Uterus (tissue), 2 donors: Measurements from ENCODE around the gene GLYATL1.

Source experiments
- POLR2A ChIP-seq, 2 donors: fragments of 450-650 bp; IDR thresholded peaks; one replicate each; pipeline ENCODE4 v1.6.1; 2016; ENCODE audit warnings: antibody characterized with exemption in 2 of 2, mild to moderate bottlenecking in 1 of 2, moderate library complexity in 1 of 2
- TF ChIP-seq, protein P1 (sequence below), 4 experiments: fragments of 200-600 bp in 2 of 4; fragments of 450-650 bp in 2 of 4; sonication (generic) in 2 of 4; IDR thresholded peaks; one replicate each; pipeline ENCODE4 v1.5.1; 2016 to 2019; ENCODE audit warnings: antibody characterized with exemption in 4 of 4, mild to moderate bottlenecking in 2 of 4, moderate library complexity in 1 of 4

DNA sequence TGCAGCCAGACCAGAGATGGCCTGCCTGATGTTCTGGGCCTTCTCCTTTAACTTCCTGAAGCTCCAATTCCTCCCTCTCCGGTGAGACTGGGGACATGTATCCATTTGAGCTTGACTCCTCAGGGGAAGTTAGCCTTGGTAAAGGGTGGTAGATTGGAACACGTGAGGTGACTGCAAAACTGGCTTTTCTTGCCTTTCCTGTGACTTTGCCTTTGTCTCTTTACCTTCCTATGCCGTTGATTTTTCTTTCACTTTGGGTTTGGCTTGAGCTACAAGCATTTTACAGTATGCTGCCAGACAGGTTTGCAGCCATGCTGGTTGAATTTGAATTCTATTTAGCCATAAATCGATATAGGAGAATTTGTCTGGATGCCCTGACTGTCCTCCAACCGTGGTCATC lies 16.8 kb upstream of the GLYATL1 start:
- TF ChIP-seq, protein P1, sequence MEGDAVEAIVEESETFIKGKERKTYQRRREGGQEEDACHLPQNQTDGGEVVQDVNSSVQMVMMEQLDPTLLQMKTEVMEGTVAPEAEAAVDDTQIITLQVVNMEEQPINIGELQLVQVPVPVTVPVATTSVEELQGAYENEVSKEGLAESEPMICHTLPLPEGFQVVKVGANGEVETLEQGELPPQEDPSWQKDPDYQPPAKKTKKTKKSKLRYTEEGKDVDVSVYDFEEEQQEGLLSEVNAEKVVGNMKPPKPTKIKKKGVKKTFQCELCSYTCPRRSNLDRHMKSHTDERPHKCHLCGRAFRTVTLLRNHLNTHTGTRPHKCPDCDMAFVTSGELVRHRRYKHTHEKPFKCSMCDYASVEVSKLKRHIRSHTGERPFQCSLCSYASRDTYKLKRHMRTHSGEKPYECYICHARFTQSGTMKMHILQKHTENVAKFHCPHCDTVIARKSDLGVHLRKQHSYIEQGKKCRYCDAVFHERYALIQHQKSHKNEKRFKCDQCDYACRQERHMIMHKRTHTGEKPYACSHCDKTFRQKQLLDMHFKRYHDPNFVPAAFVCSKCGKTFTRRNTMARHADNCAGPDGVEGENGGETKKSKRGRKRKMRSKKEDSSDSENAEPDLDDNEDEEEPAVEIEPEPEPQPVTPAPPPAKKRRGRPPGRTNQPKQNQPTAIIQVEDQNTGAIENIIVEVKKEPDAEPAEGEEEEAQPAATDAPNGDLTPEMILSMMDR (IDR thresholded peaks at IDR 0.05) = no peak
- TF ChIP-seq POLR2A (IDR thresholded peaks at IDR 0.05) = no peak
